ENCODE data around the gene LRP6.

- TF ChIP-seq ZNF416 (CRISPR knock-in tag; IDR thresholded peaks at IDR 0.05) = no peak
- no peak for TF ChIP-seq NR2C2 (CRISPR knock-in tag; IDR thresholded peaks at IDR 0.05)
- TF ChIP-seq MXD4 (CRISPR knock-in tag; IDR thresholded peaks at IDR 0.05; ENCODE audit: borderline replicate concordance) = no peak
- TF ChIP-seq CTCF (IDR thresholded peaks at IDR 0.05) = no peak
- TF ChIP-seq ZNF317 (CRISPR knock-in tag; IDR thresholded peaks at IDR 0.05; ENCODE audit: borderline replicate concordance, low read depth) = no peak
- TF ChIP-seq FOXJ3 (CRISPR knock-in tag; IDR thresholded peaks at IDR 0.05; ENCODE audit: borderline replicate concordance) = no peak
- no peak for TF ChIP-seq FOXK1 (CRISPR knock-in tag; IDR thresholded peaks at IDR 0.05)
- no peak for TF ChIP-seq ESRRA (CRISPR knock-in tag; IDR thresholded peaks at IDR 0.05; ENCODE audit: borderline replicate concordance)
- TF ChIP-seq, protein P1, sequence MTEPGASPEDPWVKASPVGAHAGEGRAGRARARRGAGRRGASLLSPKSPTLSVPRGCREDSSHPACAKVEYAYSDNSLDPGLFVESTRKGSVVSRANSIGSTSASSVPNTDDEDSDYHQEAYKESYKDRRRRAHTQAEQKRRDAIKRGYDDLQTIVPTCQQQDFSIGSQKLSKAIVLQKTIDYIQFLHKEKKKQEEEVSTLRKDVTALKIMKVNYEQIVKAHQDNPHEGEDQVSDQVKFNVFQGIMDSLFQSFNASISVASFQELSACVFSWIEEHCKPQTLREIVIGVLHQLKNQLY (CRISPR knock-in tag; IDR thresholded peaks at IDR 0.05) = no peak
Measured at GRCh38 chr12:12159988-12160387, 106.9 kb downstream of the LRP6 start.

All from WTC11 (cell line).